DMS 273 (cell line): Measurements from ENCODE around the gene ASPG.

Experiments
- DNase-seq: peaks from one replicate; lab custom pipeline; 2025; ENCODE audit not compliant: unreplicated experiment; lab: John Stamatoyannopoulos, UW

The ASPG gene

DNA sequence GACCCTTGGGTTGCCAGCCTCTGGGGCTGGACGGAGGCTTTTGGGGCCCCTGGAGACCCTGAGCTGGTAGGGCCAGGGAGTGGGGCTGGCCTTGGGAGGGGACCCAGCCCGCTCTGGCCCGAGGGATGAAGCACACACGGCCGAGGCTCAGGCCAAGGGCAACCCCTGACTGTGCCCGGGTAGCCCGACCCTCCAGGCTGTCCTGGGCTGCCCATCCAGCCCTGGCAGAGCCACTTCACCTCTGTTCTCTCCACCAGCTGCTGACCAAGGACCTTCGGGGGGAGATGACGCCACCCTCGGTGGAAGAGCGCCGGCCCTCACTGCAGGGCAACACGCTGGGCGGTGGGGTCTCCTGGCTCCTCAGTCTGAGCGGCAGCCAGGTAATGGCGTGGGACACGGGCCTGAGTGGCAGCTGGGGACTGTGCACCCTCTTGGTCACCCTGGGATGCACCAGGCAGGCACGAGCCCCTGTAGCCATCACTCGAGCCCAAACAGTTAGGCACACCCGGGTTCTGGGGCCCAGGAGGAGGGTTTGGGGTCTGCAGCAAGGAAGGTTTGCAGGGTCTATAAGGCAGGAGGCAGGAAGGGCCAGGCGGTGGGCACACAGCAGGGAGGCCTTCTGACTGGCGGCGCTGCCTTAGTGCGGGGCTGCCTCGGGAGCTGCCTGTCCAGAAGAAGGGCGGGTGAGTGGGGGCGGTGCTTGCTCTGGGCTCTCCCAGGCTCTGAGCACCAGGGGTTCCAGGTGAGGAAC is 19.7 kb downstream of the ASPG start:
- no peak for DNase-seq

DNA sequence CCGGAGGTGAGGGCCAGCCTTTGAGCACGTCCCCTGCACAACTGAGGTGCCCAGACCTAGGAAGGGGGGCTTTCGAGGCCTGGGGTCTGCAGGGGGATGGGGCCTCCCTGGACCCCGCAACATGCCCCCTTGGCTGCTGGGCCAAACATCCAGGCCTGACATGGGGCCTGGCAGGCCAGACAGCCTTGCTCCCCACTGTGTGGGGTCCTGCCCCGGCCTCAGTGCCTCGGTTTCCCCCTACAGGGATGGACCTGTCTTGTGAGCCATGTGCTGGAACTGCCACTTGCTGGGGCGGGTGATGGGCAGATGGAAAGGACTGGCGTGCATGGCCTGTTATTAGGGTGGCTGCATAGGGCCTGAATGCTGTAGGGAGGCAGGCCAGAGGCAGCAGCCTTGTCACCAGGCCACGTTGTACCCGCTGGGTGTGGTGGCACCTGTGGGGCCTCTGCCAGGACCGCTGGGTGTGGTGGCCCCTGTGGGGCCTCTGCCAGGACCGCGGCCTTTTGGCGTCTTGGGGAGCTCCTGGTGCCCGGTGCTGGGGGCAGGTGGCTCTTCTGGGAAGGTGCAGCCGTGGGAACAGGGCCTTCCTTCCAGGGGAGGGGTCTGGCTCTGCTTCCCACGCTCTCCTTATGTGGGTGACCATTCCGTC is 20.4 kb downstream of the ASPG start:
- no peak for DNase-seq

- no peak for DNase-seq
Observed at GRCh38 chr14:104106471-104106991, 21.0 kb downstream of the ASPG start.

DNA sequence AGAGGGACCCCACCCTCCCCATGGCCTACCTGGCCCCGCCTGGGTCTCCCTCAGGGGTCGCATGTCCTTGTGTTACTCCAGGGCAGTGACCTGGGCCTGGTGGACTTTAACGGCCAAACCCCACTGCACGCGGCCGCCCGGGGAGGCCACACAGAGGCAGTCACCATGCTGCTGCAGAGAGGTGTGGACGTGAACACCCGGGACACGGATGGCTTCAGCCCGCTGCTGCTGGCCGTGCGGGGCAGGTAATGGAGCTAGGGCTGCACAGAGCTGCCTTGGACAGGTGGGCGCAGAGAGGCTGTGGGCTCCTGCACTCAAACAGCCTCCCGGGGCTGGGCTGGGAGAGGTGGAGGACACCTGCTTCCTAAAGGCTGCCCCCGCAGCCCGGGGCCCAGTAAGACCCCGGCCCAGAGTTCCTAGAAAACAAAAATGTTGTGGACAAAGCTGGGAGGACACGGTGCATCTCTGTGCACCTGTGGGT is 21.6 kb downstream of the ASPG start:
- DNase-seq = no peak

DNA sequence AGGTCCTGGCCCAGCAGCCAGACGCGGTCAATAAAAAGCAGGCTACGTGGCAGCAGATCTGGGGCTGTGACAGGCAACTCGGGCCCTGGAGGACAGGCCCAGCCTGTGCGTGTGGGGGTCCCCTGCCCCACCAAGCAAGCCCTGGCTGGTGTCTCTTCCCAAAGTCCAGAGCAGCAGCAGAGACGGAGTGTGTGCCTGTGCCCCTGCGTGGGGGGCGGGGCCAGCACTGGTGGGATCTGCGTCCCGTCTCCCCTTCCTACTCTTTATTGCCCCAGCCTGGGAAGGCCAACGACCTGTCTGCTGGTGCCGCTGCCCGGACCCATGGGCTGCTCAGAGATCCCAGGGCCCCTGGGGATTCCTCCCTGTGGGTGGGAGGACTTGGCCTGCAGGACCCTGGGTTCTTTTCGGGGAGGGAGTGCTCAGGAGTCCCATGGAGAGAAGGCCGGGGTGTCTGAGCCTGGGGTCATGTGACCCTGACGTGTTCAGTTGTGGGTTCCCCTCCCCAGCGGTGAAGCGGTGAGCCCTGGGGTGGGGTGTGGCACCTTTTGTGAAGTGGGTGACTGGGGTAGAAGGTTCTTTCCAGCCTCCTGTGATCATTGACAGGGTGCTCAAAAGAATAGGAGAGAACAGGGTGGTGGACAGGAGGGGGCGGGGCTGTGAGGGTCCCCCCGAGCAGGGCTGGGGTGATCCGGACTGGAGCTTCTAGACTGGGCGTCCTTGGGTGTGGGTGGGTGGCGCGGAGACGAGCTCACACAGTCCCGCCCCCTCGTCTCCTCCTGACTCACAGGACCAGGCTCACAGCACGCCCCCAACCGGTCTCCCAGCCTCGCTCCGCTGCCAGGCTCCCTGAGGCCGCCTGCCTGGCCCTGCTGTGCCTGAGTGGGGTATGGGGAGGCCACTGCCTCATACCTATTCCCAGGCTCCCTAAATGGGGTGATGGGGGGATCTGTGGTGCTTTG is 22.4 kb downstream of the ASPG start:
- peak; percentile 44 for DNase-seq

GRCh38 chr14:104108570-104109541 is 23.4 kb downstream of the ASPG start:
- no peak for DNase-seq

DNA sequence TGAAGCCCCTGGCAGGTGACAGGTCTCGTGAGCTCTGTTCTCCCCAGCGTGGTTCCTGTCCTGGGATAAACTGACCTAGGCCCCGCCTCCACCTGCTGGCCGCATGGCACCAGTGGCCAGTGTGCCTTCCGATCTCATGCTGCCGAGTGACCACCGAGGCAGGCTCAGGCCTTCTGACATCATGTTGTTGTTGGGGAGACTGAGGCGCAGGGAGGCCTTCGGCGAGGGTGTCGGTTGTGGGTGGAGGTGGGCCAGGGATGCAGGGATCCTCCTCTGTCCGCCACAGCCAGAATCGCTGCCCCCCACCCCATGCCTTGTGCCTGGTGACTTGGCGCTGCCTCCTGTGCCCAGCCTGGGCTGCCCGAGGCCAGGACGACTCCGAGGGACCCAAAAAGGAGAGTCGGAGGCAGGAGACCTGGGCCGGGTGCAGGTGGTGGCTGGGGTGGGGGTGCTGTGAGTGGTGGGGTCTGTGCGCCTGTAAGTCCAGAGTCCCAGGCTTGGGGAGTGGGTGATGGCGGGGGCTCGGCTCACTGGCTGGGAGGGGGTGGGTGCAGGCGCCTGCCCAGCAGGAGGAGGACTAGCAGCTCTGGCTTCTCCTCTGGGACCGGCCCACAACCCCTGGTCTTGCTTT is 24.3 kb downstream of the ASPG start:
- no peak for DNase-seq

DNA sequence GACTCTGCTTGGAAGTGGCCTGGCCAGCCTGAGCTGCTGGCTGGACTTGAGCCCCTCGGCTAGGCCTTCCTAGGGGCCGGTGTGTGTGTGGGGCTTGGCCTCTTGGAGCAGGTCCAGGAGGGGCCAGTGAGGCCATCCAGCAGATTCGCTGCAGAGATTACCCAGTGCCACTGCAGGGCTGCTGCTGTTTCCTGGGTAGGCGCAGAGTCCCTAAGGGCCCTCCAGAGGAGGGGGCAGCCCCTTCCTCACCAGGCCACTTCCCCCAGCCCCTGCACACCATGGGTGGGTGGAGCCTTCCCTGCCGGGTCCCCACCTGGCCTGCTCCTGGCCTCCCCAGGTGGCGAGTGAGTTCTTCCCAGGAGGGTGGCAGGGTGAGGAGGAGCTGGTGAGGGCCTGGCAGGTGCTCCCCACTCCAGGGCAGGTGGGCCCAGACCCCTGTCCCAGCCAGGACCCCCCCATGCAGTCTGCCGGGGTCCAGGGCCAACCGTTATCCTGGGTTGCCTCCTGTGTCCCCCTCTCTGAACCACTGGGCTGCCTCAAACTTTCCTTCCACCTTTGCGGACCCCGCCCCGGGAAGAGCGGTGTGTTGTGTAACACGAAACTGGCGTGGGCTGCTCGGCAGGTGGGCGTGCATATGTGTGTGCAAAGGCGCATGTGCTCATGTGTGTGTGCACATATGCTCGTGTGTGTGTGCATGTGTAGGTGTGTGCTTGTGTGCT is 25.1 kb downstream of the ASPG start:
- DNase-seq = no peak

DNA sequence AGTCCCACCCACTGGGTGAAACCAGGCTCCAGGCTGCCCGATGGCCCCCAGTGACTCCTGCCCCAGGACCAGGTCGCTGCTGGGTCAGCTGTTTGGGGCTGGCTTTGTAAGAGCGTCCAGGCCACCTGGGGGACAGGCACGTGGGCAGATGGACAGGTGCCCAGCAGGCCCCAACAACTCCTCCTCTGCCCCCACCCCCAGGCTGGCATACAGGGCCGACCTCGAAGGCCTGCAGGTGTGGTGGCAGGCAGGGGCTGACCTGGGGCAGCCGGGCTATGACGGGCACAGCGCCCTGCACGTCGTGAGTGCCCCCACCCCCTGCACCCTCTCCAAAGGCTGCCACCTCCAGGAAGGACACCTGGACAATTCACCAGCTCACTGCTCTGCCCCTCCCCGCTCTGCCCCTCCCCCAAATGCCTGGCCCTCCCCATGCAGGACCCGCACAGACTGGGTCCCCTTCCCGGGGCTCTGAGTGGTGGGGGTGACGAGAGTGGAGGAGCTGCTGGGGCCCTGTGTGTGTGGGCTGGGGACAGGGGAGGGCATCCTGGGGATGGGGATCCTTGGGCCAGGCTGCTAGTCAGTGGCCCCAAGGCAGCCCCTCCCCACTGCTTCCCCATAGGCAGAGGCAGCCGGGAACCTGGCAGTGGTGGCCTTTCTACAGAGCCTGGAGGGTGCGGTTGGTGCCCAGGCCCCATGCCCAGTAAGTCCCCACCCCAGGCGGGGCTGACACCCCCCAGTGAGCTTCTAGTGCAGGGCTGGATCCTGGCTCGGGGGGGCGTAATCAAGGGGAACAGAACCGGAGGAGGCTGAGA is 26.0 kb downstream of the ASPG start:
- DNase-seq = no peak

DNA sequence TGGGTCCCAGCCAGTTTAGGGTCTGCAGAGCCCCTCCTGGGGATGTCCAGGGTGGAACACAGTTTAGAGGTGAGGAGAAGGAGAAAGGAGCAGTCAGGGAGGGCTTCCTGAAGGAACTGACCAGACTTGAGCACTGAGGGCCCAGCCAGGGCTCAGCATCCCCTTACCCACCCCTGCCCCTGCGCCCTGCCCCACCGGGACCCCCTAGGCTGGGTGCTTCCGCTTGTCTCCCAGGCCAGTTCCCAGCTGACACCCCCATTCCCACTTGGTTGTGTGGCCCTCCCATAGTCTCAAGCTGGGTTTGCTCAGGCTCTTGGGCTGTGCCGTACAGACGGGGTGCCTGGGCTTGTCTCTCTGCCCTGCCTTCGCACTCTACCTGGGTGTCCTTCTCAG is 26.6 kb downstream of the ASPG start:
- no peak for DNase-seq

- no peak for DNase-seq
Observed at GRCh38 chr14:104112609-104113571, 27.4 kb downstream of the ASPG start.

DNA sequence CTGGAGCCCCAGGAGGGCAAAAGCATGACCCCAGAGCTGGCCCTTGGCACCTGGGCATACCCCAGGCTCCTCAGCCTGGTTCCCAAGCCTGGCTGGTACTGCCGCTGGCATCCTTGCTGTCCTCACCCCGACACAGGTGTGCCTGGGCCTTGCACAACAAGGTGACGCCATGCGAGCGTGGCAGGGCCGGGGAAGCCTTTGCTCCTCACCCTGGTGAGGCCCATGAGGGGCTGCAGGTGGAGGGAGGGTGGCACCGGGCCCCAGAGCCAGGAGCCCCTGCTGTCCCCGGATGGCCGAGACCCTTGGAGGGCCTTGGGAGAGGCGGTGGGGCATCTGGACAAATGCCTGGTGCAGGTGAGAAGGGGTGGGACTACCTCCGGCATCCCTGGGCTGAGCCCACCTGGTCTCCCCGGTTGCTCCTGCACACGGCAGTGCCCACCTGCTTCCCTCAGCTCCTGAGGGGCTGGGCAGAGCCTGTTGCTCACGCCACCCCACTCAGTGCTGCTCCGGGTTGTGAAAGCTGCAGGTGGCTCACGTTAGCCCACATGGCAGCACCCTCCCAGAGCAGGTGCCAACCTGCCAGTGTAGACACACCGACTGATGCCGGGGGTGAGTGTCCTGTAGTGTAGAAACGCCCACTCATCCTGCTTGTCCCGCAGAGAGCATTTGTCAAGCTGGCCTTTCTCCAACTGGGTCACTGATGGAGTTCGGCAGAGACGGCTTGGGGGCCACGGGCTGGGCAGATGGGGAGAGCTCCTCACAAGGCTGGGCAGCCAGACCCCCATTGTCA is 28.3 kb downstream of the ASPG start:
- DNase-seq = no peak

- DNase-seq = no peak
Observed at GRCh38 chr14:104114421-104115130, 29.1 kb downstream of the ASPG start.

GRCh38 chr14:104115131-104115600 is 29.7 kb downstream of the ASPG start:
- no peak for DNase-seq

DNA sequence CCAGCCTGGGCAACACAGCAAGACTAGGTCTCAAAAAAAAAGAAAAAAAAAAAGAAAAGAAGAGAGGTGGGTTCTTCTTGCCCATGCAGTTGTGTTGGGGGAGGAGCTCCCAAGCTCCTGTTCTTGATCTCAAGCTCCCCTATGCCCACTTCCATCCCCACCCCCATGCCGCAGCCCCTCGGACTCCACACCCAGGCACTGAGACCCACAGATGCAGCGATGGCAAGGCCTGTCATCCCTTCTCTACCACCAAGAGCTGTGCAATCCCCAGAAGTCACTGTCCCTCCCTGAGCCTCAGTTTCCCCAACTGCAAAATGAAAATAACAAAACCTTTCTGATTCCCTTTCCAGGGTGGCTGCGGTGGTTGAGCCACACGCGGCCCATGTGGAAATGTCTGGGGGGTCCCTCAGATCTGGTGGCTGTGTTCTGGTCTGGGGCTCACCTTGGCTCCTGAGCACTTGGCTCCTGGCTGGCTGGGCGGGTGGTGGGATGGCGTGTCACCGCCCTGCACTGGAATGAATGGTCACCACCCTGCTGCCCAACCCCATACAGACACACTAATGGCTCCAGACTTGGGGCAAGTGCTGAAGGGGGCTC is 30.3 kb downstream of the ASPG start:
- DNase-seq = no peak
